SIG-M5 treated with dmso at 0.1 percent for 504 hours (cell line): Measurements from ENCODE around the gene RND3.

Source experiments
- DNase-seq: peaks from one replicate; lab custom pipeline; 2025; ENCODE audit not compliant: unreplicated experiment; lab: John Stamatoyannopoulos, UW

RND3 gene

GRCh38 chr2:150445398-150445797 is 42.1 kb downstream of the RND3 start:
- DNase-seq, result no peak

GRCh38 chr2:150442484-150442883 is 45.0 kb downstream of the RND3 start:
- no peak for DNase-seq

- no peak for DNase-seq
Measured at GRCh38 chr2:150441784-150442183, 45.7 kb downstream of the RND3 start.

- no peak for DNase-seq
Measured at GRCh38 chr2:150441226-150441625, 46.2 kb downstream of the RND3 start.

- DNase-seq, result no peak
Measured at GRCh38 chr2:150438654-150439053, 48.8 kb downstream of the RND3 start.

DNA sequence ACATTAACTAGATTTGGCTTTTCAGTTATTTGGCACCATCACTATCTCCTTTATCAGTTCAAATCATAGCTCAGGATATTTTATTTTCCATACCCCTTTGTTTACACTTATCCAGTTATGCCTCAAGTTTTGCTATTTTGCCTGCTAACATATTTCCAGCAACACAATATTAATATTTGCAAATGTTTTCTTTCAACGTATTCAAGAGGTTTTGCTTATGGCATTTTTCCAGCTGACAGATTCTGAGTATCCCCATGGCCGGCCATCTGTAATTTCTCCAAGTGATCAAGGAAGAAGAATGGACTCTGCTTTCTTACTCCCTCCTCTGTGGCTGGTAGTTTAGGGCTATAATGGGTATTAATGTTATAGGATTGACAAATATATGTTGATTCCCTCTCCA is 49.4 kb downstream of the RND3 start:
- no peak for DNase-seq

- DNase-seq, result no peak
Measured at GRCh38 chr2:150432312-150432625, 55.2 kb downstream of the RND3 start.

DNA sequence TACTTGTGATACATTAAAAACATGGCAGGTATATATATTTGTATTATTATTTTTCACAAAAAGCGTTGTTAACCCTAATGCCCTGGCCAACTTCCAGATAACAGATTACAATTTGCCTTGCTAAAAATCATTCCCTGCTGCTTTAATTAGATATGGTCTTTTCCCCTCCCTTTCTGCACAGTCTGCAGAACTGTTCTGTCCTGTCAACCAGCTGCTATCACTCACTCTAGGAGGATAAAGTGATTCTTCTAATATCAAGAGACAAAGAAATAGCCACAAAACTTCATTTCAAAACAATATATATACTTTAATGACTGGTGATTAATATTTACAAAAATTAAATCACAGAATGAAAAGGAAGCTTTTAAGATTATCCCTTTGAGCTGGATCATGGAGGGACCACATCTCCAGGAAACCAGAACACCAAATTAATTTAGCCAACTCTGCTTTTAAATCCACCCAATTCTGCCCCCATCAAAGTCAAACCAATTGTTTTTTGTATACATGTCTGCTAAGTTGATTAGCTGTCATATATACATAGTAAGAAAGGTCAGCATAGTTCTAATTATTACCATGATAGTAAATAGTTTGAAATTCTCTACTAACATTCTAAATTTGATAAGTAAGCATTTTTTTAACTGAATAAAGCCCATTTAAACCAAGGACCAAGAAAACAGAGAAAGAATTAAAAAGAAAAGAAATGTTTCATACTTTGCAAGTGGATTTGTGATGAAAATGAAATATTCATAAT is 55.7 kb downstream of the RND3 start:
- DNase-seq, result no peak

GRCh38 chr2:150429384-150429961 is 58.0 kb downstream of the RND3 start:
- no peak for DNase-seq

GRCh38 chr2:150428641-150429040 is 58.8 kb downstream of the RND3 start:
- no peak for DNase-seq

- no peak for DNase-seq
Measured at GRCh38 chr2:150427298-150427697, 60.2 kb downstream of the RND3 start.

DNA sequence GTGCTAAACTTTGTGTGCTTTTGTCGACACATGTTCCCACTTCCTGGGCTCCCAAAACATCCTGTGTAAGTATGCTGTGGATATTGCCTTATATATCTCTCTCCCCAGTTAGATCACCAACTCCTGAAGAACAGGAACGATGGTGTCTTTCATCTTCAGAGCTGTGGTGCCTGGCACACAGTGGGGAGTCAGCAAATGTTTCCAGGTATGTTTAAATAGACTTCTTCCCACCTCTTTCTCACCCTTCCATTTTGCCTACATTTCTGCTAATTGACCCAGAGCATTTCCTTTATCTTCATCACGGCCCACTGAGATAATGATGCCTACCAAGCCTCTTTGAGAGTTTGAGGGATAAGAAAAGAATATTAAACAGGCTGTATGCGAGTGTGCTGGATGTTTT is 60.7 kb downstream of the RND3 start:
- no peak for DNase-seq

GRCh38 chr2:150426315-150426714 is 61.2 kb downstream of the RND3 start:
- no peak for DNase-seq

- DNase-seq, result no peak
Measured at GRCh38 chr2:150425121-150425955, 62.1 kb downstream of the RND3 start.

GRCh38 chr2:150424406-150424805 is 63.1 kb downstream of the RND3 start:
- no peak for DNase-seq

- no peak for DNase-seq
Measured at GRCh38 chr2:150421126-150421651, 66.3 kb downstream of the RND3 start.

DNA sequence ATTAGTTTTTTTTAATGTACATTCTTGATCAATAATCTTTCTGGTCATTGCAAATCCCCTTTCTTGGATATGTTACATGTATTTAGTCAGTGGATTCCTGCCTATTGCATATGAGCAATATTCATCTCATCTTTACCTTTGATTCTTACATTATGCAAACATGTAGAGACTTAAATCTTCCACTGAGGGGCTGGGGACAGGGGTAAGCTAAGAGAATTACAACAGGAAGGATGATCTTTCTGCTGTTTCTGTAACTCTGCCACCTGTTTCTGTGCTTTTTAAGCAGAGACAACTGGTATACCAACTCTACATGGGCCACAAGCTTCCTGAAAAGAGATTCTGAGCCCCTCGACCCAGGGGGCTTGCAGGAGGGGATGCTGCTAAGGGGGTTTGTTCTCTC is 68.6 kb downstream of the RND3 start:
- no peak for DNase-seq
